ENCODE results near the gene SARDH. TPM values are rescaled to one million over a fixed set of nuclear protein-coding genes. Genes with fewer than 3 reads are reported as not detected.
A peak's percentile ranks its signal among the peaks of the same experiment; 100 is the strongest.

The SARDH gene
- total RNA-seq, 1 donor from 2014 or later, result 1.8 TPM

- no peak for DNase-seq (ENCODE audit: low read depth)
- TF ChIP-seq CTCF (IDR thresholded peaks at IDR 0.05; ENCODE audit: insufficient read depth, low read length, poor library complexity, severe bottlenecking), result no peak
- Histone ChIP-seq H3K27me3 (ENCODE audit: control insufficient read depth, insufficient read depth, low read length) (peaks cover 47% of the 10 kb centered on the region), H3K4me3 (ENCODE audit: low read depth, low read length) (no peak overlapping the region), H3K36me3 (ENCODE audit: control insufficient read depth, insufficient read depth, low read length) (no peaks in the 10 kb centered on the region)
These were observed 25.7 kb downstream of the SARDH start for GRCh38 chr9:133712221-133713100.

GRCh38 chr9:133711428-133712220 is 26.5 kb downstream of the SARDH start:
- no peaks in the 10 kb centered on the region for H3K36me3 ChIP-seq (ENCODE audit: control insufficient read depth, insufficient read depth, low read length)
- no peak overlapping the region for H3K4me3 ChIP-seq (ENCODE audit: low read depth, low read length)
- DNase-seq (ENCODE audit: low read depth), result no peak
- TF ChIP-seq CTCF (IDR thresholded peaks at IDR 0.05; ENCODE audit: insufficient read depth, low read length, poor library complexity, severe bottlenecking), result no peak
- H3K27me3 ChIP-seq (ENCODE audit: control insufficient read depth, insufficient read depth, low read length), result peaks cover 41% of the 10 kb centered on the region

GRCh38 chr9:133710661-133711427 is 27.3 kb downstream of the SARDH start:
- peaks cover 40% of the 10 kb centered on the region for H3K27me3 ChIP-seq (ENCODE audit: control insufficient read depth, insufficient read depth, low read length)
- DNase-seq (ENCODE audit: low read depth), result no peak
- no peak overlapping the region for H3K4me3 ChIP-seq (ENCODE audit: low read depth, low read length)
- TF ChIP-seq CTCF (IDR thresholded peaks at IDR 0.05; ENCODE audit: insufficient read depth, low read length, poor library complexity, severe bottlenecking), result no peak
- H3K36me3 ChIP-seq (ENCODE audit: control insufficient read depth, insufficient read depth, low read length), result no peaks in the 10 kb centered on the region

GRCh38 chr9:133709691-133710571 is 28.2 kb downstream of the SARDH start:
- TF ChIP-seq CTCF (IDR thresholded peaks at IDR 0.05; ENCODE audit: insufficient read depth, low read length, poor library complexity, severe bottlenecking), result no peak
- Histone ChIP-seq H3K36me3 (ENCODE audit: control insufficient read depth, insufficient read depth, low read length) (no peaks in the 10 kb centered on the region), H3K4me3 (ENCODE audit: low read depth, low read length) (no peak overlapping the region), H3K27me3 (ENCODE audit: control insufficient read depth, insufficient read depth, low read length) (peaks cover 37% of the 10 kb centered on the region)
- no peak for DNase-seq (ENCODE audit: low read depth)

- peak; percentile 28 for TF ChIP-seq CTCF (IDR thresholded peaks at IDR 0.05; ENCODE audit: insufficient read depth, low read length, poor library complexity, severe bottlenecking)
- peaks cover 38% of the 10 kb centered on the region for H3K27me3 ChIP-seq (ENCODE audit: control insufficient read depth, insufficient read depth, low read length)
- peak; percentile 28 for DNase-seq (ENCODE audit: low read depth)
- H3K4me3 ChIP-seq (ENCODE audit: low read depth, low read length), result no peak overlapping the region
- H3K36me3 ChIP-seq (ENCODE audit: control insufficient read depth, insufficient read depth, low read length), result no peaks in the 10 kb centered on the region
These were observed 29.0 kb downstream of the SARDH start for GRCh38 chr9:133709015-133709611.

Data from kidney epithelial cell (primary cell).